GM12878 (cell line): ENCODE data around the gene POLDIP3. TPM values are rescaled to one million over a fixed set of nuclear protein-coding genes. Genes with fewer than 3 reads are reported as not detected.
"Not testable (repeated sequence)": the region's sequence is repeated elsewhere in the genome, so short reads cannot be mapped to it uniquely, and the experiment has no call there.

ENCODE experiments used
- ATAC-seq: fragments of 200-7000 bp; cut with Tn5 transposase; 3 replicates; pipeline ENCODE4 v1.9.1; 2020; ENCODE audit warnings: mild to moderate bottlenecking, moderate library complexity
- BruUV-seq: library from RNA; stranded (reverse); fragments of 400-500 nt; replicated peaks from 2 replicates; lab custom pipeline; 2021; lab: Mats Ljungman, UMichigan
- CTCF ChIA-PET: fragments of 300-600 bp; sonication (Branson Sonifier 250); formaldehyde crosslinking; extraction: SDS; loops from one replicate; lab custom pipeline; 2021; ENCODE audit warnings: inconsistent platforms; lab: Yijun Ruan, JAX
- POLR2A ChIA-PET: fragments of 350-600 bp; formaldehyde crosslinking; extraction: SDS; loops from one replicate; lab custom pipeline; 2021; ENCODE audit warnings: inconsistent platforms; lab: Charles Lee
- RAD21 ChIA-PET: fragments of 300-600 bp; sonication (Branson Sonifier 250); formaldehyde crosslinking; loops from one replicate; lab custom pipeline; 2023; ENCODE audit warnings: antibody characterized with exemption; ENCODE audit not compliant: unreplicated experiment; lab: Charles Lee
- SMC1A ChIA-PET: fragments of 300-600 bp; sonication (Branson Sonifier 250); formaldehyde crosslinking; loops from one replicate; lab custom pipeline; 2023; ENCODE audit not compliant: unreplicated experiment, uncharacterized antibody; lab: Charles Lee
- DNase-seq: peaks from one replicate; pipeline ENCODE4 v3.0.0-alpha.2; 2011; ENCODE audit warnings: low read depth, low spot score
- FAIRE-seq: peaks from 3 replicates; lab custom pipeline; 2011; peaks lifted over from hg19 to GRCh38; lab: Jason Lieb, UNC
- H2AFZ ChIP-seq: 2 replicates; pipeline ENCODE4 v1.6.0; 2011; ENCODE audit warnings: low read depth, low read length, control low read depth; ENCODE audit not compliant: control insufficient read depth
- H3K27ac ChIP-seq: 2 replicates; pipeline ENCODE4 v1.5.1; 2011; ENCODE audit warnings: control low read depth; ENCODE audit not compliant: control insufficient read depth, insufficient read depth
- H3K27me3 ChIP-seq, 2 experiments: replicated peaks in 1 of 2; 2 replicates each; pipeline versions ENCODE4 v1.6.0 to v1.6.1; 2011; ENCODE audit warnings: low read length in 1 of 2; ENCODE audit not compliant: control insufficient read depth in 2 of 2, insufficient read depth in 2 of 2
- H3K36me3 ChIP-seq, 2 experiments: 2 replicates each; pipeline ENCODE4 v1.5.1; 2011; ENCODE audit warnings: low read length in 1 of 2; ENCODE audit not compliant: control insufficient read depth in 2 of 2, insufficient read depth in 2 of 2
- H3K4me1 ChIP-seq: 2 replicates; pipeline ENCODE4 v1.6.1; 2011; ENCODE audit warnings: mild to moderate bottlenecking, low read length, moderate library complexity, mixed read lengths; ENCODE audit not compliant: control insufficient read depth, insufficient read depth
- H3K4me2 ChIP-seq: 2 replicates; pipeline ENCODE4 v1.6.0; 2011; ENCODE audit warnings: control low read depth; ENCODE audit not compliant: control insufficient read depth, insufficient read depth
- H3K4me3 ChIP-seq: fragments of 200-600 bp; sonication (generic); 2 replicates; pipeline ENCODE4 v1.5.1; 2016
- H3K79me2 ChIP-seq: 2 replicates; pipeline ENCODE4 v1.6.0; 2011; ENCODE audit warnings: low read length; ENCODE audit not compliant: control insufficient read depth, insufficient read depth
- H3K9ac ChIP-seq: 2 replicates; pipeline ENCODE4 v1.8.0; 2011; ENCODE audit warnings: low read length, control low read depth, mixed read lengths; ENCODE audit not compliant: control insufficient read depth, insufficient read depth
- H3K9me3 ChIP-seq: replicated peaks from 3 replicates; pipeline ENCODE4 v1.5.1; 2011; ENCODE audit warnings: mild to moderate bottlenecking, low read length; ENCODE audit not compliant: control insufficient read depth, insufficient read depth
- H4K20me1 ChIP-seq: 2 replicates; pipeline ENCODE4 v1.6.0; 2011; ENCODE audit not compliant: control insufficient read depth, insufficient read depth
- DPF2 ChIP-seq: fragments of 450-650 bp; IDR thresholded peaks from 2 replicates; pipeline ENCODE4 v1.6.1; 2017; ENCODE audit warnings: mild to moderate bottlenecking
- PRDM15 ChIP-seq: fragments of 450-650 bp; formaldehyde crosslinking; IDR thresholded peaks from 2 replicates; pipeline ENCODE4 v1.4.0; 2020; ENCODE audit warnings: mild to moderate bottlenecking, moderate library complexity
- SPI1 ChIP-seq: IDR thresholded peaks from 2 replicates; pipeline ENCODE4 v1.6.1; 2011; ENCODE audit warnings: low read depth, mild to moderate bottlenecking, low read length, moderate library complexity, borderline replicate concordance; ENCODE audit not compliant: insufficient read depth
- USF2 ChIP-seq: IDR thresholded peaks from 2 replicates; pipeline ENCODE4 v1.6.1; 2011; ENCODE audit warnings: low read depth, low read length, improper control_type of control experiment, borderline replicate concordance
- ZBED1 ChIP-seq: IDR thresholded peaks from 2 replicates; pipeline ENCODE4 v1.6.1; 2016; ENCODE audit warnings: borderline replicate concordance
- WGBS: methylation state at CpG from one replicate; pipeline ENCODE4 v1.1.6; 2016; ENCODE audit warnings: low lambda C conversion rate; ENCODE audit not compliant: insufficient replicate concordance, insufficient coverage; ENCODE audit errors: missing lambda C conversion rate; 5-methylcytosine and 5-hydroxymethylcytosine counted together
- in situ Hi-C: fragments of 300-500 bp; cut with MboI; formaldehyde crosslinking; loops from 9 replicates; pipeline ENCODE4 v1.14.3; 2018; ENCODE audit warnings: mixed read lengths
- intact Hi-C: fragments of 100-400 bp; cut with micrococcal nuclease; formaldehyde crosslinking; loops from one replicate; pipeline ENCODE4 v1.14.2; 2022; ENCODE audit not compliant: unreplicated experiment
- polyA plus RNA-seq, 11 experiments: library from polyadenylated mRNA; depleted of rRNA in 4 of 11; unstranded in 6 of 11; stranded (reverse) in 5 of 11; fragments of >200 nt; fragmentation: Nextera tagmentation in 4 of 11; fragmentation: Illumina TruSeq in 1 of 11; extraction: Ambion mirVana in 4 of 11; extraction: Trizol in 1 of 11; gene quantifications; 1 replicate in 1 of 11; 2 replicates in 10 of 11; pipeline versions ENCODE4 v1.2.1 to v1.2.3, GENCODE V29; 2011 to 2016; ENCODE audit warnings: inconsistent platforms in 2 of 11, missing spikeins in 2 of 11, low read depth in 1 of 11
- total RNA-seq, 4 experiments: library from RNA; depleted of rRNA in 3 of 4; stranded (reverse); fragments of >200 nt in 3 of 4; fragmentation: Illumina TruSeq in 1 of 4; extraction: Trizol in 1 of 4; gene quantifications; 2 replicates each; pipeline versions ENCODE4 v1.2.1 to v1.2.3, GENCODE V29; 2013 to 2021

Gene POLDIP3
- total and polyA plus RNA-seq, 10 of the 15 experiments (the other 5 are each of a cell fraction or from before 2014, with no cell fraction given): 14.8 to 60.2 (median 49.5) TPM

- TF ChIP-seq PRDM15 (CRISPR knock-in tag): no peak
- no peak for TF ChIP-seq USF2
- no peak for TF ChIP-seq ZBED1
- TF ChIP-seq, all 136 proteins: peak for 0
Observed at GRCh38 chr22:42549331-42550060, 65.2 kb downstream of the POLDIP3 start (continued).

- no peak overlapping the region for H3K27ac ChIP-seq
- DNase-seq: no peak
- no peak overlapping the region for H3K4me2 ChIP-seq
- ATAC-seq: no peak
- H3K79me2 ChIP-seq: no peaks in the 10 kb centered on the region
- no peak for FAIRE-seq
- no peak overlapping the region for H2AFZ ChIP-seq
- no peaks in the 10 kb centered on the region for H4K20me1 ChIP-seq
- H3K4me1 ChIP-seq: peaks cover 18% of the 10 kb centered on the region
- no peaks in the 10 kb centered on the region for H3K36me3 ChIP-seq
- H3K4me3 ChIP-seq: no peak overlapping the region
- TF ChIP-seq DPF2: 0 out of 2 replicates have a peak, but pooled peaks have one; percentile 32
- no peak for TF ChIP-seq SPI1
- CTCF ChIA-PET: no interaction called here
- SMC1A ChIA-PET: interaction anchor here (1.0 kb wide), 2 partner anchors 12 to 15 kb away, joined by 3 to 5 read pairs; no protein-coding TSS in a partner anchor
- 83% methylated on average over 19 of the region's 19 CpGs for WGBS
- no peaks in the 10 kb centered on the region for H3K27me3 ChIP-seq
- RAD21 ChIA-PET: interaction anchor here (1.9 kb wide), 1 partner anchor 16 kb away, joined by 4 read pairs; no protein-coding TSS in a partner anchor
- H3K9me3 ChIP-seq: no peaks in the 10 kb centered on the region
- H3K9ac ChIP-seq: no peak overlapping the region
- intact Hi-C loops: no loop called here
- BruUV-seq: no TSS peak
- POLR2A ChIA-PET: interaction anchor here (0.8 to 1.0 kb wide), 2 partner anchors 8 to 104 kb away, joined by 3 to 7 read pairs; no protein-coding TSS in a partner anchor
- in situ Hi-C loops: no loop called here
Observed at GRCh38 chr22:42548597-42549330, 65.9 kb downstream of the POLDIP3 start.

GRCh38 chr22:42548126-42548525 is 66.6 kb downstream of the POLDIP3 start:
- H3K36me3 ChIP-seq, BruUV-seq, RAD21 ChIA-PET, POLR2A ChIA-PET, H2AFZ ChIP-seq, H3K79me2 ChIP-seq, H3K4me3 ChIP-seq, H3K27me3 ChIP-seq, intact Hi-C loops, in situ Hi-C loops, H4K20me1 ChIP-seq, CTCF ChIA-PET, H3K4me2 ChIP-seq, ATAC-seq, H3K9ac ChIP-seq, FAIRE-seq, H3K9me3 ChIP-seq, H3K27ac ChIP-seq, DNase-seq: not testable (repeated sequence)
- H3K4me1 ChIP-seq: peaks cover 15% of the 10 kb centered on the region
- SMC1A ChIA-PET: interaction anchor here (0.6 to 1.0 kb wide), 3 partner anchors 11 to 15 kb away, joined by 3 to 5 read pairs (median 3); no protein-coding TSS in a partner anchor
- WGBS: 59% methylated on average over 6 of the region's 6 CpGs
